Amygdala (tissue), 56 donors: ENCODE measurements around the gene NAV1.

Experiments
- DNase-seq, 56 donors: peaks; one replicate each; lab custom pipeline; 2025; lab: John Stamatoyannopoulos, UW

NAV1 gene

GRCh38 chr1:201538612-201539551, at the start of gene NAV1:
NAV1 (plus strand) TSS chr1:201539127; CDS start chr1:201622885, 83,758 bp downstream.
- peak in 43 of 56 donors; percentile 32 to 83 (median 63) for DNase-seq

GRCh38 chr1:201489643-201490261, 49.2 kb upstream of the NAV1 start:
- no peak for DNase-seq

- no peak for DNase-seq
Measured at GRCh38 chr1:201490708-201491131, 48.2 kb upstream of the NAV1 start.

- DNase-seq = no peak
Measured at GRCh38 chr1:201491896-201492511, 46.9 kb upstream of the NAV1 start.

GRCh38 chr1:201493026-201493656, 45.8 kb upstream of the NAV1 start:
- DNase-seq = peak in 1 of 56 donors; percentile 15

GRCh38 chr1:201493757-201494617, 44.9 kb upstream of the NAV1 start:
- no peak for DNase-seq

GRCh38 chr1:201495551-201496295, 43.2 kb upstream of the NAV1 start:
- DNase-seq = peak in 54 of 56 donors; percentile 20 to 96 (median 81)

- DNase-seq = peak in 2 of 56 donors; percentile 20 to 53
Measured at GRCh38 chr1:201496296-201496690, 42.6 kb upstream of the NAV1 start.

- no peak for DNase-seq
Measured at GRCh38 chr1:201497935-201498509, 40.9 kb upstream of the NAV1 start.

- DNase-seq = no peak
Measured at GRCh38 chr1:201498621-201499020, 40.3 kb upstream of the NAV1 start.

GRCh38 chr1:201499191-201499590, 39.7 kb upstream of the NAV1 start:
- peak in 1 of 56 donors; percentile 19 for DNase-seq

GRCh38 chr1:201499795-201500669, 38.9 kb upstream of the NAV1 start:
- DNase-seq = peak in 53 of 56 donors; percentile 39 to 93 (median 78)

- peak in 16 of 56 donors; percentile 43 to 88 (median 71) for DNase-seq
Measured at GRCh38 chr1:201500670-201501120, 38.2 kb upstream of the NAV1 start.

- no peak for DNase-seq
Measured at GRCh38 chr1:201501144-201501543, 37.8 kb upstream of the NAV1 start.

- DNase-seq = no peak
Measured at GRCh38 chr1:201501812-201502510, 37.0 kb upstream of the NAV1 start.

- no peak for DNase-seq
Measured at GRCh38 chr1:201502511-201502857, 36.4 kb upstream of the NAV1 start.
